Measurements from ENCODE around the gene BATF.

Gene BATF

DNA sequence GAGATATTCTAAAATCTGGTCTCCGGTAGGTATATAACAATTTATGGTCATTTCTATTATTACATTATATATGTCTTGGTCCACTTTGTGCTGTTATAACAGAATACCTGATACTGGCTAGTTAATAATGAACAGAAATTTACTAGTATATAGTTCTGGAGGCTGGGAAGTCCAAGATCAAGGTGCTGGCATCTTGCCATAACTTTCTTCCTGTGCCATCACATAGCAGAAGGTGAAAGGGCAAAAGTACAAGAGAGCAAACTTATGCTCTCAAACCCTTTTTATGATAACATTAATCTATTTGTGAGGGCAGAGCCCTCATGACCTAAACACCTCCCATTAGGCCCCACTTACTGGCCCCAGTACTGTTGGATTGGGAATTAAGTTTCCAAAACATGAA lies 17.9 kb upstream of the BATF start:
- Histone ChIP-seq H3K9ac (ENCODE audit: low read depth, low read length) (no peak overlapping the region), H3K27me3 (ENCODE audit: control insufficient read depth, insufficient read depth, low read length) (no peaks in the 10 kb centered on the region), H3K4me3 (ENCODE audit: low read depth, low read length) (no peak overlapping the region), H3K4me1 (ENCODE audit: control insufficient read depth, insufficient read depth, low read length) (no peaks in the 10 kb centered on the region), H3K36me3 (ENCODE audit: control insufficient read depth, insufficient read depth, low read length) (no peaks in the 10 kb centered on the region), H3K9me3 (ENCODE audit: control insufficient read depth, insufficient read depth, low read length) (no peaks in the 10 kb centered on the region), H3K27ac (ENCODE audit: low read depth, low read length) (no peak overlapping the region)

DNA sequence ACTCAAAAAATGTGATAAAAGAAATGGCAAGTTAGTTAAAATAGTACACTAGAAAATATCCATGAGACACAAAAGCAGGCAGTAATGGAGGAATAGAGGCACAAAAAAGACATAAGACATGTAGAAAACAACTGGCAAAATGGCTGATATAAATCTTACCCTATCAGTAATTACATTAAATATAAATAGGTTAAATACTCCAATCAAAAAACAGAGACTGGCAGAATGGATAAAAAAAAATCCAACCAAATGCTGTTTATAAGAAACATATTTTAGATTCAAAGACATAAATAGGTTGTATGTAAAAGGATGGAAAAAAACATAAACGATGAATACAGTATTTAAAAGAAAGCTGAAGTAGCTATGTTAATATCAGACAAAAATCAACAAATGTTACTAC lies 15.3 kb upstream of the BATF start:
- Histone ChIP-seq H3K4me1 (ENCODE audit: control insufficient read depth, insufficient read depth, low read length) (no peaks in the 10 kb centered on the region), H3K36me3 (ENCODE audit: control insufficient read depth, insufficient read depth, low read length) (no peaks in the 10 kb centered on the region), H3K9ac (ENCODE audit: low read depth, low read length) (no peak overlapping the region), H3K27me3 (ENCODE audit: control insufficient read depth, insufficient read depth, low read length) (no peaks in the 10 kb centered on the region), H3K27ac (ENCODE audit: low read depth, low read length) (no peak overlapping the region), H3K9me3 (ENCODE audit: control insufficient read depth, insufficient read depth, low read length) (no peaks in the 10 kb centered on the region), H3K4me3 (ENCODE audit: low read depth, low read length) (no peak overlapping the region)

DNA sequence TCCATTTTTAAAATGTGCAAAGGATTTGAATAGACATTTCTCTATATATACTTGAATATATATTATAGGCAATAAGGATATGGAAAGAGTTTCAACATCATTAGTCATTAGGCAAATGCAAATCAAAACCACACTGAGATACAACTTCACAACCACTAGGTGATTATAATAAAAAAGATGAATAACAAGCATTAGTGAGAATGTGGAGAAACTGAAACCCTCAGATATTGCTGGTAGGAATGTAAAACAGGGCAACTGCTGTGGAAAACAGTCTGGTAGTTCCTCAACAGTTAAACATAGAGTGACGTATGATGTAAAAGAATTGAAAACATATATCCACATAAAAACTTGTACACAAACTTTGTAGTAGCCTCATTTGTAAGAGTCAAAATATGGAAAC lies 11.7 kb upstream of the BATF start:
- Histone ChIP-seq H3K36me3 (ENCODE audit: control insufficient read depth, insufficient read depth, low read length) (no peaks in the 10 kb centered on the region), H3K9ac (ENCODE audit: low read depth, low read length) (no peak overlapping the region), H3K9me3 (ENCODE audit: control insufficient read depth, insufficient read depth, low read length) (no peaks in the 10 kb centered on the region), H3K27me3 (ENCODE audit: control insufficient read depth, insufficient read depth, low read length) (no peaks in the 10 kb centered on the region), H3K4me1 (ENCODE audit: control insufficient read depth, insufficient read depth, low read length) (peaks cover 6% of the 10 kb centered on the region), H3K27ac (ENCODE audit: low read depth, low read length) (no peak overlapping the region), H3K4me3 (ENCODE audit: low read depth, low read length) (no peak overlapping the region)

- Histone ChIP-seq H3K4me3 (ENCODE audit: low read depth, low read length) (no peak overlapping the region), H3K4me1 (ENCODE audit: control insufficient read depth, insufficient read depth, low read length) (peaks cover 10% of the 10 kb centered on the region)
These were observed 11.1 kb upstream of the BATF start for GRCh38 chr14:75511201-75511600.

GRCh38 chr14:75513911-75514672 lies 8.2 kb upstream of the BATF start:
- Histone ChIP-seq H3K27me3 (ENCODE audit: control insufficient read depth, insufficient read depth, low read length) (no peaks in the 10 kb centered on the region), H3K9me3 (ENCODE audit: control insufficient read depth, insufficient read depth, low read length) (no peaks in the 10 kb centered on the region), H3K9ac (ENCODE audit: low read depth, low read length) (no peak overlapping the region), H3K36me3 (ENCODE audit: control insufficient read depth, insufficient read depth, low read length) (no peaks in the 10 kb centered on the region), H3K4me1 (ENCODE audit: control insufficient read depth, insufficient read depth, low read length) (peaks cover 10% of the 10 kb centered on the region), H3K4me3 (ENCODE audit: low read depth, low read length) (no peak overlapping the region), H3K27ac (ENCODE audit: low read depth, low read length) (no peak overlapping the region)

More at GRCh38 chr14:75511201-75511600, 11.1 kb upstream of the BATF start:
- Histone ChIP-seq H3K9me3 (ENCODE audit: control insufficient read depth, insufficient read depth, low read length) (no peaks in the 10 kb centered on the region), H3K27ac (ENCODE audit: low read depth, low read length) (no peak overlapping the region), H3K27me3 (ENCODE audit: control insufficient read depth, insufficient read depth, low read length) (no peaks in the 10 kb centered on the region), H3K9ac (ENCODE audit: low read depth, low read length) (no peak overlapping the region), H3K36me3 (ENCODE audit: control insufficient read depth, insufficient read depth, low read length) (no peaks in the 10 kb centered on the region)

DNA sequence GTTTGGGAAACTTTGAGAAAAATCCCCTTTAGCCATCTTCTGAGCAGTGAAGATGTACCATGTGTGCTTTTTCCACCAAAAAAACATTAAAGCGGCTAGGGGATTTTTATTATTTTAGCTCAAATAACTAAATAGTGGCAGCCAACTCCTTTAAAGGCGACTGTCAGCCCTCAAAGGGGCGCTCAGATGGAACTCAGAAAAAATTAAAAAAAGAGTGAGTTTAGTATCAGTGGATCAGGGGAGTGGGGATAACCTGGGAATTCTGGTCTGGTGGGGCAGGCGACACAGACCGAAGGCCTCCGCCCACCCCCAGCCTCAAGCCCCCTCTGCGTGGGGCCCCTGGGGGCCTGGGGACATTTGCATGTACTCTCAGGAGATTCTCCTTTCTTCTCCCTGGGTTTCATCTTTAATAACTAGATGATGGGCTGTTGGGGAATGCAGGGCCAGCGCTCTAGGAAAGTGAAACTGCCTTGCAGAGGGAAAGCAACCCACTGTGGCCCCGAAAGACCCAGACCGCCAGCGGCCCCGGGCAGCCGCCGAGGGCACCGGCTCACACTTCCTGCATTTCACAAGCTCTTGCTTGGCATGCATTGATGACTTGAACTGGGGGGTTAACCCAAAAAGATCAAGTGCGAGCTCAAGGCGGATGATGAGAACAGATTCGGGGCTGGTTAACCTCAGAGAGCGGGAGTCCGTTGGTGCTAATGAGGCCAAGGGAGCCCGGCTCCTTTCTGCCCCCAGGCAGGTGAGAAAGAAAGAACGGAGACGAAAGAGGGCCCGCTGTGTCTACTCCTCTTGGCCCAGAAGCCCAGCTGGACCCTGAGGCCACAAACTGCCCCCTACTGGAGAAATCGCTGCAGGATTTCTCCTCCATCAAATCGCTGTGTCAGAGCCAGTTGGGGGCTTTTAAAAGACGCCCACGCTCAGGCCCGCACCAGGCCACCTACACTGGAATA lies 7.3 kb upstream of the BATF start:
- H3K9me3 ChIP-seq (ENCODE audit: control insufficient read depth, insufficient read depth, low read length) = no peaks in the 10 kb centered on the region
- no peaks in the 10 kb centered on the region for H3K27me3 ChIP-seq (ENCODE audit: control insufficient read depth, insufficient read depth, low read length)
- H3K27ac ChIP-seq (ENCODE audit: low read depth, low read length) = no peak overlapping the region
- H3K4me1 ChIP-seq (ENCODE audit: control insufficient read depth, insufficient read depth, low read length) = peaks cover 10% of the 10 kb centered on the region
- no peak overlapping the region for H3K9ac ChIP-seq (ENCODE audit: low read depth, low read length)
- no peak overlapping the region for H3K4me3 ChIP-seq (ENCODE audit: low read depth, low read length)
- no peaks in the 10 kb centered on the region for H3K36me3 ChIP-seq (ENCODE audit: control insufficient read depth, insufficient read depth, low read length)

DNA sequence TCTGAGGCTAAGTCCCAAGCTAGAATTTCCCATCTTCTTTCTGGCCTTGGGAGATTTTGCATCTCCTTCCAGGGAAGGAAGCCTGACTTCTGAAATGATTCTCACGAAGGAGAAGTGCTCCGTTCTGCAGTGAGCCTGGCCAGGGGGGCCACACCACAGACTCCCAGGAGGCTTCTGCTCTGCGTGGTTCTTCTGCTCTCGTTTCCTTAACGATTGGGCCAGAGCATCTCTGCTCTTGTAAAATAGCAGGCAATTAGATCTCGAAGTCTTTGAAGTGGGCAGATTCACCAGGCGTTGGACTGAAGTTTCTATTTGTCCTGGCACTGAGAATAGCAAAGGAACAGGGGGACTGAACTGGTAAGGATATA lies 6.7 kb upstream of the BATF start:
- no peaks in the 10 kb centered on the region for H3K9me3 ChIP-seq (ENCODE audit: control insufficient read depth, insufficient read depth, low read length)
- H3K4me3 ChIP-seq (ENCODE audit: low read depth, low read length) = no peak overlapping the region
- H3K4me1 ChIP-seq (ENCODE audit: control insufficient read depth, insufficient read depth, low read length) = peaks cover 10% of the 10 kb centered on the region
- no peak overlapping the region for H3K9ac ChIP-seq (ENCODE audit: low read depth, low read length)
- no peaks in the 10 kb centered on the region for H3K36me3 ChIP-seq (ENCODE audit: control insufficient read depth, insufficient read depth, low read length)
- no peaks in the 10 kb centered on the region for H3K27me3 ChIP-seq (ENCODE audit: control insufficient read depth, insufficient read depth, low read length)
- H3K27ac ChIP-seq (ENCODE audit: low read depth, low read length) = no peak overlapping the region

DNA sequence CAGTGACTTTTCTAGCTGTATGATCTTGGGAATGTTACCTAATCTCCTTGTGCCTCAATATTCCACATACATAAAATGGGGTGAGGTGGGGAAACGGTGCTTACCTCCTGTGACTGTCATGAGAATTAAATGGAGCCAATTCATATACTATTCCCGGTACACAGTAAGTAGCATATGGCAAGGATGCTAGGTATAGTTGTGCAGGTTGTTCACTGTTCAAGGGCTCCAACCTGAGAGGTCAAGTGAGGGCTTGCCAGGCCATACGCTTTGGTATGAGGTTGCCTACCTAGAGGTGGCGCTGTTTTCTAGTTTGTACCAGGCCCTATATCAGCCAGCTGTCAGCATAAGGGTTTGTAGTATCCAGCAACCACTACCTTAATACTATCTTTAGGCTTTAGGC lies 3.6 kb upstream of the BATF start:
- no peak overlapping the region for H3K27ac ChIP-seq (ENCODE audit: low read depth, low read length)
- H3K27me3 ChIP-seq (ENCODE audit: control insufficient read depth, insufficient read depth, low read length) = no peaks in the 10 kb centered on the region
- no peak overlapping the region for H3K9ac ChIP-seq (ENCODE audit: low read depth, low read length)
- no peaks in the 10 kb centered on the region for H3K36me3 ChIP-seq (ENCODE audit: control insufficient read depth, insufficient read depth, low read length)
- H3K4me1 ChIP-seq (ENCODE audit: control insufficient read depth, insufficient read depth, low read length) = peaks cover 10% of the 10 kb centered on the region
- no peak overlapping the region for H3K4me3 ChIP-seq (ENCODE audit: low read depth, low read length)
- no peaks in the 10 kb centered on the region for H3K9me3 ChIP-seq (ENCODE audit: control insufficient read depth, insufficient read depth, low read length)

DNA sequence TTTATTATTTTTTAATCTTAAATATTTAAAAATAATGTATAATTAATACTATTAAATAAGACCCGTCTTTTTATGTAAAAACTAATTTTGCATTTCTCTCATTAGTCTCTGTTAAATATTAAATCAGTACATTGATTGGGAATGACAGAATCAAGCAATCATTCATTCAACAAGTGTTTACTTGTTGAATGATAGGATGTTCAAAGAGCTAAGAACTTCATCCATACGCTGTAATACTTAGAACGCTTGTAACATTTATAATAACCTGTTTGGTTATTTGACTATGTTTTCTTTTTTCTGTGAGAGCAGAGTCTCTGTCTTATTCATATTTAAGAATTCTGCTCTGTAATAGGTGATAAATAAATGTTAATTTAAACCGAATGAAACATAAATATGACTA lies 2.9 kb upstream of the BATF start:
- Histone ChIP-seq H3K9ac (ENCODE audit: low read depth, low read length) (no peak overlapping the region), H3K36me3 (ENCODE audit: control insufficient read depth, insufficient read depth, low read length) (no peaks in the 10 kb centered on the region), H3K4me1 (ENCODE audit: control insufficient read depth, insufficient read depth, low read length) (peaks cover 10% of the 10 kb centered on the region), H3K27me3 (ENCODE audit: control insufficient read depth, insufficient read depth, low read length) (no peaks in the 10 kb centered on the region), H3K27ac (ENCODE audit: low read depth, low read length) (no peak overlapping the region), H3K9me3 (ENCODE audit: control insufficient read depth, insufficient read depth, low read length) (no peaks in the 10 kb centered on the region), H3K4me3 (ENCODE audit: low read depth, low read length) (no peak overlapping the region)

DNA sequence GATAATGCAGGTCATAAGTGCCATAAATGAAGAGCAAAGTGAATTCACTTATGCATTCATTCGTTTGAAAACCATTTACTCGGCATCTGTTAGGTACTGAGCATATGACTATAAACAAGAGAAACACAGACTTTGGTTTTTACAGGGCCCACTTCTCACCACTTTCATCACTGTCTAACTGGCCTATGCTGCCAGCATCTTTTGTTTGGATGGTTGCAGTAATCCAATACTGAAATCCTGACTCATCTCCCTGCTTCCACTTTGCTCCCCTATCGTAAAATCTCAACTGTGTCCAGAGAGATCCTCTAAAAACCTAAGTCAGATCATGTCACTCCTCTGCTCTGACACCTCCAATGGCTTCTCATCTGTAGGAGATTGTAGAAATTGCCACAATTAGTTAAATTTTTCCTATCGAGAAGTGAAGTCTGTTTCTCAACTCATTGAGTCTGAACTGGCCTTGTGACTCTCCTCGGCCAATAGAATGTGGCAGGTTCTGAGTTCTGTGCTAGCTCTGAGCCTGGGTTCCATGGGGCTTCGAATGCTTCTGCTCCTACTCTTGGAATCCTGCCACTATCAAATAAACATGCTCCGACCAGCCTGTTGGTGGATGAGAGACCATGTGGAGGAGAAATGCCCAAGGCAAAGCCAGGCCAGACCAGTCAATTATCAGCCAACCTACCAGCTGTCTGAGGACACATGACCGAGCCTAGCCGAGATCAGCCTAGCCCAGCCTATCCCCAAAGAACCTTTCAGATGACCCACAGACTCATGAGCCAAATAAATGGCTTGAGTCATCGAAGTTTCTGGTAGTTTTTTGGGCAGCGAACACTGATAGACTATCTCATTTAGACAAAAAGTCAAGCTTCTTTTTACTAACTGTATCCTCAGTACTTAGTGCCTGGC lies 2.2 kb upstream of the BATF start:
- no peaks in the 10 kb centered on the region for H3K36me3 ChIP-seq (ENCODE audit: control insufficient read depth, insufficient read depth, low read length)
- no peak overlapping the region for H3K27ac ChIP-seq (ENCODE audit: low read depth, low read length)
- no peak overlapping the region for H3K4me3 ChIP-seq (ENCODE audit: low read depth, low read length)
- no peaks in the 10 kb centered on the region for H3K9me3 ChIP-seq (ENCODE audit: control insufficient read depth, insufficient read depth, low read length)
- H3K9ac ChIP-seq (ENCODE audit: low read depth, low read length) = no peak overlapping the region
- H3K4me1 ChIP-seq (ENCODE audit: control insufficient read depth, insufficient read depth, low read length) = peaks cover 6% of the 10 kb centered on the region
- no peaks in the 10 kb centered on the region for H3K27me3 ChIP-seq (ENCODE audit: control insufficient read depth, insufficient read depth, low read length)
